ENCODE results near the gene COBL.

GRCh38 chr7:51299391-51300133, 17.0 kb downstream of the COBL start:
- TF ChIP-seq CTCF (IDR thresholded peaks at IDR 0.05) (no peak), POLR2A (IDR thresholded peaks at IDR 0.05) (no peak)
